Activated CD4-positive, alpha-beta T cell treated with anti-CD3 and anti-CD28 coated beads, Interleukin-2, amount 50 U/mL, for 1 hour (primary cell): ENCODE data around the gene RFNG.

Source experiments
- DNase-seq: peaks from one replicate; pipeline ENCODE4 v3.0.0-alpha.2; 2020

RFNG gene

DNA sequence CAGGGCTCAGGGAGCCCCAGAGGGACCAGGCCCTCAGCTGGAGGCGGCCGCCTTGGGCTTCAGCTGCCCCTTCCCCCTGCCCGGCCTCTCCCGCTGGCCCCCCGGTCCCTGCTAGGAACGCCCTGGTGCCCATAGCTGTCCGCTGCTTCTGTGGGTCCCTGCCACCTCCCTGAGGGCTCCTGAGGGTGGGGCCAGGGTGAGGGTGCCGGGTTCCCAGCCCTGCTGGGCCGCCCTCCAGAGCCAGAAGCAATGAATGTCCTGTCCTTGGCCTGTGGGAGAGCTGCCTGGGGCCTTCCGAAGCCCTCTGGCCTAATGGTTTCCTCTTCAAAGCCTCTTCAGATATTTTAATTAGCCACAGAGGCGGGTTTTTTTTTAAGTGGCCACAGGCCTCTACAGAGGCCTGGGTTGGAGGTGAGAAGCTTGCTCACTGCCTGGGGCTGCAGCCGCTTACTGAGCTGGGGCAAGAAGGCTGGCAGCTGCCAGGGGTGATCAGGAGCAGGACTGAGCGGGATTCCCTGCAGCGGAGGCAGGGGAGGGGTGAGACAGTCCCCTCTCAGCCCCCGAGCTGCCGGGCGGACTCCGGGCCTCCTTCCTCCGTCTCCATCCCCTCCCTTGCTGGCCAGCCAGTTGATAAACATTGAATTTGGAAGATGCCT lies 38.8 kb downstream of the RFNG start:
- no peak for DNase-seq

GRCh38 chr17:82012261-82012639 lies 39.4 kb downstream of the RFNG start:
- no peak for DNase-seq

DNA sequence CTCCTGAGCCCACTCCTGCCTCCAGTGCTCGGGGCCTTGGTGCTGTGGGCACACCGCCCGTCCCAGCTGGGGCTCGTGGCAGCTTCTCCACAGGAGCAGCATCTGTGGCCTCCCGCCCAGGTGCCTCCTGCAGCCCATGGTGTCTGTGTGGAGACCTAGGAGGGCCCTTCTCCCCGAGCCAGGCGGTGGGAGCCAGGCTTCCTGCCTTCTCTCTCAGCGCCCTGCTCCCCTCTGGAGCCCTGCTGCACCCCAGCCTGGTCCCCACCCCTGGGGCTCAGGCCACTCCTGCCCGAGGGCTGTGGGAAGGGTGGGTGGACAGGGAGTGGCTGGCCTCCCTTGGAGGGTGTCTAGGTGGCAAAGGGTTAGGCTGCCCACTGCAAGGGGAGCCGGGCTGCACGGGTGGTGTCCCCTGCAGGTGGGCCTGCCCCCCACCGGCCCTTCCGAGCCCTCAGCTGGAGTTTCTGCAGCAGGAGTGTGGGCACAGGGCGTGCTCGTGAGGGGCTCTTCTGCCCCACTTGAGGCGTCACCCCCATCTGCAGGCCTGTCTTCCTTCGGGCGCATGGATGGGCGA lies 39.9 kb downstream of the RFNG start:
- DNase-seq: no peak

- DNase-seq: no peak
Measured at GRCh38 chr17:82010575-82011525, 40.8 kb downstream of the RFNG start.

DNA sequence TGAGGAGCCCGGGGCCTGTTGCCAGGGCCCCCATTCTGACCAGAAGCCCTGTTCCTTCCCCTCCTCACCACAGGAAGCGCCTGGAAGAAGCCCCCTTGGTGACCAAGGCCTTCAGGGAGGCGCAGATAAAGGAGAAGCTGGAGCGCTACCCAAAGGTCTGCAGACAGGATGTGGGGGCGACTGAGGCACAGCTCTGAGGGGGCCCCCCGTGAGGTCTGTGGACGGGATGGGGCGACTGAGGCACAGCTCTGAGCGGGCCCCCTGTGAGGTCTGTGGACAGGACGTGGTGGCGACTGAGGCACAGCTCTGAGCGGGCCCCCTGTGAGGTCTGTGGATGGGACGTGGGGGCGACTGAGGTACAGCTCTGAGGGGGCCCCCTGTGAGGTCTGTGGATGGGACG lies 42.2 kb downstream of the RFNG start:
- DNase-seq: no peak

GRCh38 chr17:82008941-82009405 lies 42.6 kb downstream of the RFNG start:
- no peak for DNase-seq

- DNase-seq: no peak
Measured at GRCh38 chr17:82008258-82008940, 43.2 kb downstream of the RFNG start.

DNA sequence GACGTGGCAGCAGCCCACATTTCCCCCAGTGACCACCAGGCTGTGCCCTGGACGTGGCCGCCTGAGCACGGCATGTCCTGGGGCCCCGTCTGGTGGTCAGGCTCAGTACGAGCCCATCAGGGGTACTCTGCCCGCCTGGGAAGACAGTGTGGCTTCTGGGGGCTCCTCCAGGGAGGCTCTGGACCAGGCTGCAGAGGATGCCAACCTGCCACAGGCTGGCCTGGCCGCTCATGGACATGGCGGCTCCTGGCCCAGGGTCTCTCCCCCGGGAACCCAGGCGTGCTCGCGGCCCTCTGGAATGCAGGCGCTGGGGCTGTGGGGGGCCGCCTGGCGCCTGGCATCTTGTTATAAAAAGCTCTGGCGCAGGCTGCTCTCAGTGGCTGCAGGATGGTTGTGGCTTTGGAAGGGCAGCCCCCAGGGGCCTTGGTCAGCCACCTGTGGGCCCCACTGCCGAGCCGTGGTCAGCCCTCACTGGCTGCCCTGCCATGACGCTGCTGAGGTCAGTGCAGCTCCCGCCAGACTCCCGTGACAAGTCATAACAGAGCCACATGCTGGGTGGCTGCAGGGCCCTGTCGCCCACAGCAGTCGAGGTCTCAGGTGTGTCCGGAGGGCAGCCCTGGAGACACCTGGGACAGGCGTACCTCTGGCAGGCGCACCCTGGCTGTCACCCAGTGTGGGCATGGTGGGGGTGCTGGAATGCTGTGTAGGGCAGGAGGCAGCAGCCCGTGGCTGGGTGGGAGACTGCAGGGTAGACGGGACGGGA lies 43.9 kb downstream of the RFNG start:
- DNase-seq: no peak

DNA sequence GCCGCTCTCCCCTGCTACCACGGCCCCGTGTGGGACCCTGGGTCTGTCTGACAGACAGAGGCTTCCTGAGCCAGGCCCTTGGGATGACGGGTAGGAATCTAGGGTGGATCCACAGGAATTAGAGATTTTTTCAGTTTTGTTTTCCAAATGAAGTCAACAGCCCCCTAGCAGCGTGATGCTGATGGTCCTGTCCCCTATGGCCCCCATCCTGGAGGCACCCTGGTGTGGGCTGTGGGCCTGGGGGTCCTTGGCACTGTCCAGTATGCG lies 44.5 kb downstream of the RFNG start:
- DNase-seq: no peak

- no peak for DNase-seq
Measured at GRCh38 chr17:82006468-82007227, 45.0 kb downstream of the RFNG start.

- no peak for DNase-seq
Measured at GRCh38 chr17:82005701-82006348, 45.8 kb downstream of the RFNG start.

DNA sequence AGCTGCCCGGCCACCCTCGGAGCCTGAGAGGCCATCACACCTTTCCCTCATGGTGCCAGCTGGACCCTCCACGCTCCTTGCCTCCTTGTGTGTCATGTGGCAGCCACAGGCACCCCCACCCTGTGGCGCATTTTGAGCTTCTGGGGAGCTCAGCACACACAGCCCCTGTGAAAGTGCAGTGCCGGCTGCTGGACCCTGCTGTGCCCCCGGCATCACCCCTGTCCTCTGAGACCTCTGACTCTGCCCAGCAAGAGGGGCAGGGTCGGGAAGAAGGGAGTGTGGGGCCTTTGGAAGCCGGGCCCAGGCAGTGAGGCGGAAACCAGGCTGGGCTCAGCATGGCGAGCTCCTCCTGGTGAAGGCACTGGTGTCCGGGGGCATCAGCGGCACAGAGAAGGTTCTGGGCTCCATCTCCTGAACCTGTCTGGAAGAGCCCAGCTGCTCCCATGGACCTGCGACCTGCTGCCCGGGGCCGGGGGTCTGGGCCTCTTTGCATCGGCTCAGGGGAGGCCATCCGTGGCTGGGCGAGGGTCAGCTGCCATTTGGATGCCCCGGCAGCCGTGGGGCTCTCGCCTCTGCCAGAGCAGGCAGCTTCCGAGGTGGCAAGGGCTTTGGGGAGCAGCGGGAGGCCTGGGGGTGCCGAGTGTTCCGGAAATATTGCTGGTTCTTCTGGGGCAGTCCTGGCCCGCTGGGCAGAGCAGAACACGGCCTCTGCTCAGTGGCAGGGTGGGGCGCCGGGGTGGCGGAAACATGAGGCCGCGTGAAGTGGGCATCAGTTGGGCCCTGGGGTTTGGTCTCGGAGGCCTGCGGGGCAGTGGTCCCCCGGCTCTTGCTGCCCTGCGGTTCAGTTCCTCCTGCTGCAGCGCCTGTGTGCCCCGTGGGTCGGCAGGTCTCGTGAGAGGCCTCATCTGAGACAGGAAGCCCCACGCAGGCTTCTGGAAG lies 46.8 kb downstream of the RFNG start:
- DNase-seq: no peak

- DNase-seq: no peak
Measured at GRCh38 chr17:82003411-82004381, 47.9 kb downstream of the RFNG start.

DNA sequence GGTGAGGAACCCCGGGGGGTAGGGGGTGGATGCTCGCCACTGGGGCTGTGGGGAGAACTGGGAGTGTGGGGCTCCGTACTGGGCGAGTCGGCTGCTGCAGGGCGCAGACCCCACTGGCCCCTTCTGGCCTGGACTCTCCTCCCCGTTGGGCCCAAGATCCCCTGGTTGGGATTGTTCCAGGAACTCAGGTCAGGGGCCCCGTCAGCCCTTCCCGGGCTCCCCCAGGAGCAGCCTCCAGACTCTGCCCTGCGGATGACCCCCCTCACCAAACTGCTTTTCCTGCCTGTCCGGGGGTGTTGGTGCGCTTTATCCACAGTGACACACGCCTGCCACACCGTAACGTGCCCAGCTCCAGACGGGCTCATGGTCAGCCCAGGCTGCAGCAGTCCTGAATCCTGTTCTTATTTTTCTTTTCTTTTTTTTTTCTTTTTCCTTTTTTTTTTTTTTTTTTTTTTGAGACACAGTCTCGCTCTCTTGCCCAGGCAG lies 50.0 kb downstream of the RFNG start:
- DNase-seq: no peak

- DNase-seq: no peak
Measured at GRCh38 chr17:82000803-82001570, 50.6 kb downstream of the RFNG start.

- no peak for DNase-seq
Measured at GRCh38 chr17:81999976-82000802, 51.4 kb downstream of the RFNG start.

- DNase-seq: no peak
Measured at GRCh38 chr17:81999587-81999975, 52.0 kb downstream of the RFNG start.
